Nephron (organoid): ENCODE results near the gene ANKUB1.

Source experiments
- H3K27ac Mint-ChIP-seq, 3 experiments: 2 replicates each; pipeline ENCODE4 v1.8.0; 2020; ENCODE audit warnings: mixed read lengths in 3 of 3, mild to moderate bottlenecking in 2 of 3, moderate library complexity in 1 of 3
- H3K27me3 Mint-ChIP-seq: 2 replicates; pipeline ENCODE4 v1.8.0; 2021; ENCODE audit warnings: low read depth, mild to moderate bottlenecking, moderate library complexity, mixed read lengths
- H3K36me3 Mint-ChIP-seq: 2 replicates; pipeline ENCODE4 v1.8.0; 2020; ENCODE audit warnings: low read depth, mixed read lengths
- H3K4me1 Mint-ChIP-seq: 2 replicates; pipeline ENCODE4 v1.8.0; 2020; ENCODE audit warnings: mixed read lengths
- H3K4me3 Mint-ChIP-seq, 3 experiments: 2 replicates each; pipeline ENCODE4 v1.8.0; 2020; ENCODE audit warnings: mild to moderate bottlenecking in 3 of 3, mixed read lengths in 3 of 3, moderate library complexity in 2 of 3
- H3K9me3 Mint-ChIP-seq: 2 replicates; pipeline ENCODE4 v1.8.0; 2020; ENCODE audit warnings: mixed read lengths
- TF ChIP-seq, protein P1 (sequence below), 3 experiments: fragments of 200-600 bp; sonication (generic); IDR thresholded peaks; one replicate each; pipeline ENCODE4 v1.5.0; 2021; ENCODE audit warnings: antibody characterized with exemption in 3 of 3; ENCODE audit not compliant: unreplicated experiment in 3 of 3

The ANKUB1 gene

DNA sequence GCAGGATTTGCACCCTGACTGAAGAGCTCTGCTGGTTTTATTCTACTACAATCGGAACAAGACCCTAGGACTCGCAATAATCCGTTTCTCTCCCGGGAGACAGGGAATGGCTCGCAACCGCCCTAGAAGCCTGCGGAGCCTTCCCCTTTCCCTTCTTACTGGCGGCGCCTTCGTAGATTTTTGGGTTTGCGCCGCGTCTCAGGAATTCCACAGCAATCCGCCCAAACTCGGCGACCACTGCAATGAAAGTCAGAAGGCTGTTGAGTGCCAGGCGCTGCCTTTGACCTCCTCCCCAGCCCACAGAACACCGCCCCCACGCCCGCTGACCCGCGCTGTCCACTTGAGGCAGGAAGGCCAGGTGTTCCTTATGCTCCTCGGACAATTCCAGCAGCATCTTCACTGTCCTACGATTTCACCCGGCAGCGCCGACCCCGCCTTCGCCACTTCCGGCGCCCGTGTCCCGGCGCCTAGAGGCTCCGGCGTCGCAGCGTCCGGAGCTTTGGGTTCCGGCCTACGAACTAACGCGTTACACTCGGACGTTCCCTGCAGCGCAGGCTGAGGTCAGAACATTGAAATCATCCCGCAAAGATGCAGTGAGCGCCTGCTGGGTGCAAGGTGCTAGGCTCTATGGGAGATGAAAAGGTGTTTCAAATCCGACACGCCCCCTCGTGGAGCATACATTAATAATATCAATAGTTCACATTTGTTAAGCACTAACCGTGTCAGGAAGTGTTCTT is 40.1 kb downstream of the ANKUB1 start, which contains the start of gene COMMD2:
Gene COMMD2, minus strand, starts transcription at position 439 of the 737 bp plus-strand sequence. Its CDS starts 45 bp downstream, at position 394.
- Mint-ChIP-seq H3K27ac (peak within 1 kb of the TSS; percentile 89 to 96 (median 90)), H3K9me3 (no peaks in the 10 kb centered on the region), H3K4me1 (peaks cover 20% of the 10 kb centered on the region), H3K36me3 (peaks cover 29% of the 10 kb centered on the region), H3K27me3 (peaks cover 10% of the 10 kb centered on the region), H3K4me3 (peak within 1 kb of the TSS; percentile 98 to 99 (median 99))
- TF ChIP-seq, protein P1, sequence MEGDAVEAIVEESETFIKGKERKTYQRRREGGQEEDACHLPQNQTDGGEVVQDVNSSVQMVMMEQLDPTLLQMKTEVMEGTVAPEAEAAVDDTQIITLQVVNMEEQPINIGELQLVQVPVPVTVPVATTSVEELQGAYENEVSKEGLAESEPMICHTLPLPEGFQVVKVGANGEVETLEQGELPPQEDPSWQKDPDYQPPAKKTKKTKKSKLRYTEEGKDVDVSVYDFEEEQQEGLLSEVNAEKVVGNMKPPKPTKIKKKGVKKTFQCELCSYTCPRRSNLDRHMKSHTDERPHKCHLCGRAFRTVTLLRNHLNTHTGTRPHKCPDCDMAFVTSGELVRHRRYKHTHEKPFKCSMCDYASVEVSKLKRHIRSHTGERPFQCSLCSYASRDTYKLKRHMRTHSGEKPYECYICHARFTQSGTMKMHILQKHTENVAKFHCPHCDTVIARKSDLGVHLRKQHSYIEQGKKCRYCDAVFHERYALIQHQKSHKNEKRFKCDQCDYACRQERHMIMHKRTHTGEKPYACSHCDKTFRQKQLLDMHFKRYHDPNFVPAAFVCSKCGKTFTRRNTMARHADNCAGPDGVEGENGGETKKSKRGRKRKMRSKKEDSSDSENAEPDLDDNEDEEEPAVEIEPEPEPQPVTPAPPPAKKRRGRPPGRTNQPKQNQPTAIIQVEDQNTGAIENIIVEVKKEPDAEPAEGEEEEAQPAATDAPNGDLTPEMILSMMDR (IDR thresholded peaks at IDR 0.05; ENCODE audit: unreplicated experiment in 3 of 3) = peak in 2 of 3 experiments; percentile 30 to 45

DNA sequence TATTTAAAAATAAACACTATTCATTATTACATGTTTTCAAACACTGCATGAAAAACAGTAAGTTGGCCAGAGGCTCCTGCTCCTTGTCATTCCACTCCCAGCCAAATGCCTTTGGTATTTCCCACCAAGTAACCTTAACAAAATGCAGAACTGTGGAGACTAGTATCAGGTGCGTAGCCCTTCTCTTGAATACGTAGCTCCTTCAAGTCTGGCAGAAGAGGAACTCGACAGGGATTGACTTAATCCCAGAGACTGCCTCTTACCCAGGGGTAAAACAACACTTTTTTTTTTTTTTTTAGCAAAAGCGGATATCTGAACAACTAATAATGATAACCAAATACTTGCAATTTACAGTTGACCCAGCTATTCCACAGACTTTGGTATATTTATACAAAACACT is 40.8 kb downstream of the ANKUB1 start:
- Mint-ChIP-seq H3K27me3 (peaks cover 6% of the 10 kb centered on the region), H3K4me3 (peak overlapping the region; percentile 98 to 99 (median 99)), H3K36me3 (peaks cover 35% of the 10 kb centered on the region), H3K4me1 (peaks cover 20% of the 10 kb centered on the region), H3K9me3 (no peaks in the 10 kb centered on the region), H3K27ac (peak overlapping the region in 1 of 3 experiments; percentile 89)
- TF ChIP-seq, protein P1 (IDR thresholded peaks at IDR 0.05; ENCODE audit: unreplicated experiment in 3 of 3) = no peak

DNA sequence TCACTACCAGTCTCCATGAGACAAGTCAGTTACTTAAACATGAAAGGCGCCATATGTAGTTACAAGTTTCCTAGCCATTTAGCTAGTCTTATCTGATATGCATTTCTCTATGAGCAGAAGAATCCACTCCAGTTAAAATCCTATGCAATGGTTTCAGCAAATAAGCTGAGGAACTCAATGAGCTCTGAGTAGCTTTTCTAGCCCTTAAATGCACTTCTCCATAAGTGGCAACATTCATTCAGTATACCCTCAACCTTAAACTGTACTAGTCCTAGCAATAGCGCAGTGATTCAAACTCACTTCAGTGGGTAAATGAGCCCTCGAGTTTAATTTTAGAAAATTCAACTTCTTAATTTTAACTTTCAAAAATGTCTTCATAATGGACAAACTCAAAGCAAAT is 47.7 kb downstream of the ANKUB1 start:
- Mint-ChIP-seq H3K27me3 (no peaks in the 10 kb centered on the region), H3K9me3 (no peaks in the 10 kb centered on the region), H3K36me3 (peaks cover 62% of the 10 kb centered on the region), H3K4me3 (no peak overlapping the region), H3K4me1 (no peaks in the 10 kb centered on the region), H3K27ac (no peak overlapping the region)
- TF ChIP-seq, protein P1 (IDR thresholded peaks at IDR 0.05; ENCODE audit: unreplicated experiment in 3 of 3) = no peak

DNA sequence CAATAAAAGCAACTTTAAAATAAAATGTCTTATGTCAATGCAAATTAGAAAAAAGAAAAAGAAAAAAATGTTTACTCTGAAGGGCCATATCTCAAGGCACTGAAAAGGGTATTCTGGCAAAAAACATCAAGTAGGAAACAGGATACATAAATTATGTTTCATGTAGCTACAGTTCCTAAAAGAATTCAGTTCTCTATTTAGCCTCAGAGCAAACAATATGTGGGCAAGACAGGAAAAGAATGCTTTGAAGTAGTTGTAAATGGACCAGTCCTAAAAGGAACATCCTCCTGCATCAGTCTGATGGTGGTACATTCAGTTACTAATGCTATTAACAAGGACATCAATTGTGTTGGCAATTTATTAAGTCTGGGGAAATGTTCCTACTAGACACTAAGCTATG is 48.2 kb downstream of the ANKUB1 start:
- Mint-ChIP-seq H3K27ac (no peak overlapping the region), H3K4me1 (no peaks in the 10 kb centered on the region), H3K27me3 (no peaks in the 10 kb centered on the region), H3K36me3 (peaks cover 61% of the 10 kb centered on the region), H3K9me3 (no peaks in the 10 kb centered on the region), H3K4me3 (no peak overlapping the region)
- TF ChIP-seq, protein P1 (IDR thresholded peaks at IDR 0.05; ENCODE audit: unreplicated experiment in 3 of 3) = no peak

DNA sequence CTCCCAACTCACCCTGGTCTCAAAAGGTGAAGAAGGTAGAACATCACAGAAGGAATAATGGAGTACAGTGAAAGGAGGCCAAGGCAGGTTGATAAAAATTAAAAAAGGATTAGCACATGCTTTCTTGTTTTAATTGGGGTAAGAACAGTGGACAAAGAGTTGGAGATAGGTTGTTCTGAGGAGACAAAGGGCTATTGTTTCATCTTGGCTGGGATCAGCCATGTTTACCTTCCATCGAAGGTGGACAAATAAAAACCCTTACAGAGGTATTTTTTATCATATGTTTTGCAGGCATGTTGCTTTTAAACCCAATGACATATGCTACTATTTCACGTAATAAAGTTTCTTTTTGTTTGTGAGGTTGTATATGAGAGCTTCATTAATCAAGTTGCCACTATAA is 53.0 kb downstream of the ANKUB1 start:
- no peaks in the 10 kb centered on the region for H3K9me3 Mint-ChIP-seq
- H3K27me3 Mint-ChIP-seq = no peaks in the 10 kb centered on the region
- TF ChIP-seq, protein P1 (IDR thresholded peaks at IDR 0.05; ENCODE audit: unreplicated experiment in 3 of 3) = no peak
- no peak overlapping the region for H3K4me3 Mint-ChIP-seq
- no peak overlapping the region for H3K27ac Mint-ChIP-seq
- peaks cover 23% of the 10 kb centered on the region for H3K36me3 Mint-ChIP-seq
- H3K4me1 Mint-ChIP-seq = no peaks in the 10 kb centered on the region

DNA sequence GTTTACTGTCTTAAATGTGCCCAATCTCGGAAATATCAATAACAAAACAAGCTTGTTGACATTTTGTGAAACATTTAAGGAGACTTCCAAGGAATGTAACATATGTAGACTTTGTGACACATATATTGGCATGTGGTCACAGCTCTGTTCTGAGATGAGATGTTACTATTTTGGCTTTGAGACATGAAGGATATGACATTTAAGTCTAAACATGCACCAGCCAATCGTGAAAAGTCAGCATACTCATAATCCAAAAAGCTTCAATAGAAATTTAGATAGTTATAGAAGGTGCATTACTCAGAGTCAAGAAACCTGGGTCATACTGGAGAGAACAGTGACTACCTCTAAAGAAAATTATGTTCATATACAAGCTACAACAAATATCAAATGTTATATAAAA is 53.5 kb downstream of the ANKUB1 start:
- peaks cover 21% of the 10 kb centered on the region for H3K36me3 Mint-ChIP-seq
- H3K4me3 Mint-ChIP-seq = no peak overlapping the region
- H3K27ac Mint-ChIP-seq = no peak overlapping the region
- TF ChIP-seq, protein P1 (IDR thresholded peaks at IDR 0.05; ENCODE audit: unreplicated experiment in 3 of 3) = no peak
- H3K9me3 Mint-ChIP-seq = no peaks in the 10 kb centered on the region
- no peaks in the 10 kb centered on the region for H3K27me3 Mint-ChIP-seq
- H3K4me1 Mint-ChIP-seq = no peaks in the 10 kb centered on the region
